Glomerular visceral epithelial cell (primary cell): ENCODE data around the gene LRRC55.

Experiments used
- DNase-seq: peaks from one replicate; pipeline ENCODE4 v3.0.0-alpha.2; 2016; ENCODE audit errors: extremely low spot score

LRRC55 gene

DNA sequence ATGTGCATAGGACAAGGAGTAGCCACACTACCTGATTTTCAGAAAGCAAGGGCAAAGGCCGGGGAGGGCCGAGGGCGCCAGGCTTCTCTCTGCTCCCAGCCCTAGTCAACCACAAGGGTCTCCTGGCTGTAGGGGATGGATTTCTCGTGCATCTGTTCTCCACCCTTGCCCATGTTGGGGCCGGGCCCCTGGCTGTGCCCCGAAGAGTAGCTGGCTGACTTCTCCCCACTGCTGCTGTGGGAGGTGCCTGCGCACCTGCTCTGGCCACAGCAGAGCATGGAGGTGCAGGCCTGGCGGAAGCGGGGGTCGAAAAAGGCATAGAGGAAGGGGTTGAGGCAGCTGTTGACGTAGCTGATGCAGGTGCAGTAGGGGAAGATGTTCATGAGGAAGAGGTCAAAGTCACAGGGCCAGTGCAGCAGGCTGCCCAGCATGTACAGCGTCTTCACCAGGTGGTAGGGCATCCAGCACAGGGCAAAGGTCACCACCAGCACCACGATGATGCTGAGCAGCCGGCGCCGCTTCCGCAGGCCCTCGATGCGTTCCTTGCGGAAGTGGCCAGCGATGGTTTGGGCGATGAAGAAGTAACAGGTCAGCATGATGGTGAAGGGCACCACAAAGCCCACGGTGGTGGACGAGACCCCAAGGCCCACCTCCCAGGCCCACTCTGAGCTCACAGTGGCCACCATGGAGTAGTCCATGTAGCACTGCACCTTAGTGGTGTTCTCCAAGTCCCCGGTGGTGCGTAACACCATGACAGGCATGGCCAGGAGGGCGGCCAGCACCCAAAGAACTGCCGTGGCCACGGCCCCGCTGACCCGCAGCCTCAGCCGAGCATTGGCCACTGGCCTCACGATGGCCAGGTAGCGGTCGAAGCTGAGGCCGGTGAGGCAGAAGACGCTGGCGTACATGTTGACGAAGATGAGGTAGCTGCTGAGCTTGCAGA is 54.3 kb downstream of the LRRC55 start:
- DNase-seq, result no peak

DNA sequence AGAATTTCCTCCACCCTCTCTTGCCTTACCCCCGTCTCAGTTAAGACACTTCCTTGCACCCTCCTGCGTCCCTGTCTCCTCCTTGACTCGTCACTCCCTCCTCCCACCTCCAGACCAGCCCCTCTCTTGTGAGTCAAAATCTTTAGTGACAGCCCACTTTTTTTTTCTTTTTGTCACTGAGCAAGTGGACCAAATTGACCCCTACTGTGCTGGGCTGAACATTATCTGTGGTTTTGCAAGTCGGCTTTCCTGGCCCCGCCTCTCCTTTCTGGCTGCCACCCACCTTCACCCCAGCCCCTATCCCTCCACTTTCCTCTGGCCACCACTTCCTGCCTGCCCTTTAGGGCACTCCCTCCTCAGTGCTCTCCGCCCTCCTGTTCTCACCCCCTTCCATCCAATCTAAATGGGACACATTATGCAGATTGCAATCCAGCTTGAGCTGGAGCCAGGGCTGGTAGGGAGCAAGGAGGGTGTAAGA is 55.5 kb downstream of the LRRC55 start, which contains the start of gene APLNR:
Gene APLNR, minus strand, starts transcription at position 47 of the 478 bp plus-strand sequence. CDS start 246 bp downstream, outside the sequence.
- DNase-seq, result no peak

- no peak for DNase-seq
Measured at GRCh38 chr11:57239348-57239747, 57.6 kb downstream of the LRRC55 start.

DNA sequence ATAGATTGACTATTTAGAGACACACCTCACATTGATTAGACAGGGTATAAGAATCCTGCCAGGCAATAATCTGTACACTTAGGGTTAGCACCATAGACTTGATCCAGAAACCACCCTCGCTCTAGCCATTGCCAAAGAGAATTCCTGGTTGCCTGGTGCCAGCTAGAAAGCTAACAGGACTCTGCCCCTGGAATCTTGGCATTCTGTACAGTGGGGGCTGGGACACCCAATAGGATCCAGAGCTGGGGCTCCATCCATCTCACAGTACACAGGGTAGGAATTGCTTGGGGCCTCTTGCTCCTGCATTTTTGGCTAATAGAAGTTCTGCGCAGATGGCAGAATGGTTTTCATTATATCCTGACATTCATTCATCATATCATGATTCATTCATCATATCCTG is 58.3 kb downstream of the LRRC55 start:
- no peak for DNase-seq

DNA sequence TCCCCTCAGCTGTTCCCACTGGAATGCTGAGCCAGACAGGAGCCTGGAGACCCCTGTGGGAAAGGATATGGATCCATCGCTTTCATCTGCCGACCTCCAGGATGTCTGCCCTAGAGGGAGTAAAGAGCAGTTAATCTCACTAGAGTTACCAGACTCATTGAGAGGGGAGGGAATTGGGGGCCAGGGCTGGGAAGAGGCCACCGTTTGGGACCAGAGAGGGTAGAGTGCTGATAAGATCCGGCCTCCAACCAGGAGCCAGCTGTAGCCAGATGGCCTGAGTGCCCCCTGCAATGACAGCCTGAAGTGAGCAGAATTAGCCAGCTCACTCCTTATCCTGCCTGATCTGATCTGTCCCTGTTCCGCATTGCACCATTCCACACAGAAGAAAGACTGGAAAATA is 59.0 kb downstream of the LRRC55 start:
- DNase-seq, result no peak
